ENCODE measurements around the gene SEPTIN2. TPM values are rescaled to one million over a fixed set of nuclear protein-coding genes. Genes with fewer than 3 reads are reported as not detected.
A peak's percentile ranks its signal among the peaks of the same experiment; 100 is the strongest.

Gene SEPTIN2
- total RNA-seq, 4 donors from 2014 or later, result 295 to 372 (median 307) TPM

DNA sequence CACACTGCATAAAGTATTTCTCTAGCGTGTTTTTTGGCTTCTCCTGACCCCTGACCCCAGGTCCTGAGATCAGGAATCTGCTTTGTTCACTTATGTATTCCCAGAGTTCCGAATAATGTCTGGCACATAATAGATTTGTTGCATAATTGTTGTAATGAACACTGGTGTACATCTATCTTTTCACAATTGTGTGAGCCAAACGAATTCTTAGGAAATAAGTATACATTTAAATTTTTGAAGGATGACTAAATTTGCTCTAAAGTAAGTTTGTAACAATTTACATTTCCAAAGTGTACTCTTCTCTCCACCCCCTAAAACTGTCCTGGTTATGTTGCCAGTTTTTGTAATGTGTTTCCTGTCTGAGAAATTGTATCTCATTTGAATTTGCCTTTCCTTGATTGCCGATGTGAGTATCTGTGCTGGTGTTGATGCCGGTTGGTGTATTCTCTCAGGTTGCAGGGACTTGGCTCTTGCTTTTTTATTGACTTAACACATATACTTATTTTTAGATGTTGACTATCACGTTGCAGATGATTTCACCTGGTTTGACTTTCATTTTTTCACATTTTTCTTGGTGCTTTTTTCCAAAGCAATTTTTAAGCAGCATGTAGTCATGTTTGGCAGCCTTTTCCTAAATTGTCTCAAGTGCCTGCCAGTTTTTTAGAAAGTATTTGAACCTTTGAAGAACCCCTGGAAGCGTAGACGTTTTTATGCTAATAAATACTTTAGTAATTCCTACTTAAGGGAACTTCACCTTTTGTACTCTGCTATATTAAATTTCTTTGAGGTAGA, 24.3 kb downstream of the SEPTIN2 start:
- TF ChIP-seq, protein P1, sequence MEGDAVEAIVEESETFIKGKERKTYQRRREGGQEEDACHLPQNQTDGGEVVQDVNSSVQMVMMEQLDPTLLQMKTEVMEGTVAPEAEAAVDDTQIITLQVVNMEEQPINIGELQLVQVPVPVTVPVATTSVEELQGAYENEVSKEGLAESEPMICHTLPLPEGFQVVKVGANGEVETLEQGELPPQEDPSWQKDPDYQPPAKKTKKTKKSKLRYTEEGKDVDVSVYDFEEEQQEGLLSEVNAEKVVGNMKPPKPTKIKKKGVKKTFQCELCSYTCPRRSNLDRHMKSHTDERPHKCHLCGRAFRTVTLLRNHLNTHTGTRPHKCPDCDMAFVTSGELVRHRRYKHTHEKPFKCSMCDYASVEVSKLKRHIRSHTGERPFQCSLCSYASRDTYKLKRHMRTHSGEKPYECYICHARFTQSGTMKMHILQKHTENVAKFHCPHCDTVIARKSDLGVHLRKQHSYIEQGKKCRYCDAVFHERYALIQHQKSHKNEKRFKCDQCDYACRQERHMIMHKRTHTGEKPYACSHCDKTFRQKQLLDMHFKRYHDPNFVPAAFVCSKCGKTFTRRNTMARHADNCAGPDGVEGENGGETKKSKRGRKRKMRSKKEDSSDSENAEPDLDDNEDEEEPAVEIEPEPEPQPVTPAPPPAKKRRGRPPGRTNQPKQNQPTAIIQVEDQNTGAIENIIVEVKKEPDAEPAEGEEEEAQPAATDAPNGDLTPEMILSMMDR (IDR thresholded peaks at IDR 0.05), result no peak
- no peak for DNase-seq (ENCODE audit: low spot score)
- peak; percentile 38 for ATAC-seq (ENCODE audit: low FRiP score)

DNA sequence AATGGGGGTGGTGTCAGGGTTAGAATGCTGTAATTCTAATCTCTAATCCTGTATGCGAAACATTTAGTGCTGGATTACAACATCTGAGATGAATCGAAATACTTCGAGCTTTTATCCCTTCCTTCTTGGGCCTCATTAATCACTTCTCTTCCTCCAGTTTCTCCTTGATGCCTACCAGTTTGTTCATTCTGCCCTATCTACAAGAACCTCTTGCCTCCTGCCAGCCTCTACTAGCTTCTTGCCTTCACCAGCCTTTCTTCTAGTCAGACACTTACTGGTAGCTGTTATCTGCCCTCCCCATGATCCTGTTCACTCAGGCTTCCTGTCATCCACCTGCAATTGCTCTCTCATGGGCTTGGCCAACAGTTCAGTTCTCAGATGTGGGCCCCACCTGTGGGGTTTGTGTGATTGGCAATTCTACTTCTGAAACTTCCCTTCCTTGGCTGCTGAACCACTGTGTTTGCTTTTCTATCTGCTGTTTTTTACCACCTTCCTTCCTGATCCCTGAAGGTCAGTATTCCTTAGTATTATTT, 25.0 kb downstream of the SEPTIN2 start:
- TF ChIP-seq, protein P1 (IDR thresholded peaks at IDR 0.05), result no peak
- DNase-seq (ENCODE audit: low spot score) (no peak), ATAC-seq (ENCODE audit: low FRiP score) (peak; percentile 71)

DNA sequence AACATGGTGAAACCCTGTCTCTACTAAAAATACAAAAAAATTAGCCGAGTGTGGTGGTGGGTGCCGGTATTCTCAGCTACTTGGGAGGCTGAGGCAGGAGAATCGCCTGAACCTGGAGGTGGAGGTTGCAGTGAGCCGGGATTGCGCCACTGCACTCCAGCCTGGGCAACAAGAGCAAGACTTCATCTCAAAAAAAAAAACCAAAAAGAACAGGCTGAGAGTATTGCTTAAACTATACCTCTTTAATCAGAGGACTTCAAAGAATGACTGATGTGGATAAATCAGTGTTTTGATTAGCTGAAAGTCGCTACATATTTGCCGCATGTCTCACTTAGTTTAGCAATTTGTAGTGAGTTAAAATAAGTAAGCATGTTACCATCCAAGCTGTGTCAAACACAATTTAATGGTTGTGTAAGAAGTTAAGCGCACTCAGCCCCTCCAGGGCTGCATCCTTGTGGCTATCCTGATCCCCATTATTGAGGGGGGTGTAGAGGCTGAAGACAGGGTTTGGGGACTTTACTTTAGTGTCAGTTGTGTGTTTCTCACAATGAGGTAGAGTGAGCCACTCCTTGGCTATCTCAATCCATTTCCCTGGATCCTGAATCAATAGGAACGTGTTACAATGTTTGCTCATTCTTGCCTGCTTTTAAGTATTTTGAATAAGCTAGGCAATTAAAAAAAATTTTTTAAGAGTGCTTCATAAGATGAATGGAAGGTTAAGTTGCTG, 29.4 kb downstream of the SEPTIN2 start:
- DNase-seq (ENCODE audit: low spot score) (no peak), ATAC-seq (ENCODE audit: low FRiP score) (no peak)
- TF ChIP-seq, protein P1 (IDR thresholded peaks at IDR 0.05), result no peak

DNA sequence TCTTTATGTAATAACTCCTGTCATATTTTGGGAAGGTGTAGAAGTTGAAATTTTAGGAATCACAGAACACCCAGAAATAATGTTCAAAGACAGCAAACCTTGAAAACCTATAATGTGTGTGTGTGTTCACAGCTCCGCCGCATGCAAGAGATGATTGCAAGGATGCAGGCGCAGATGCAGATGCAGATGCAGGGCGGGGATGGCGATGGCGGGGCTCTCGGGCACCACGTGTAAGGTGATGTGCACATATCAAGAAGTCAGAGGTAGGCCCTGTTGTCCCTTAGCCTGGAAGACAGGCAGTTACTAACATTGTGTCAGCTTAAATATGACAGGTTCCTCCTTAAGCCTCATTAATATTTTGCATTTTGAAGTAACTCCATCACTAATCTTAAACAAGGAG, 34.2 kb downstream of the SEPTIN2 start:
- TF ChIP-seq, protein P1 (IDR thresholded peaks at IDR 0.05), result no peak
- ATAC-seq (ENCODE audit: low FRiP score), result no peak
- DNase-seq (ENCODE audit: low spot score), result no peak

DNA sequence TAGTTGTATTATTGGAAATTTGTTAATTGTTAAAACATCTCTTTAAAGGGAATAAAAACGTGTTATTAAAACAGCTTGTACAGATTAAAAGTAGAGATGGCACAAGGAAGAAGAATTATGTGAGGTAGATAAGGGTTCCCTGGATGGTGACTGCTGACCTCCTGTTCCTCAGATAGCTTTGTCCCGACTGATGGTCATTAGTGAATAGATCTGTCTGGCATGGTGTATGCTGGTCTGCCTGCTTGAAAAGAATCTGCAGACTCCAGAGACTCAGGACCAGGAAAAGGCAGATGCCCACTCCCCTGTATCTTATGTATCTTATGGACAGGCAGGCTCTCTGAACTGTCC, 34.8 kb downstream of the SEPTIN2 start:
- TF ChIP-seq, protein P1 (IDR thresholded peaks at IDR 0.05), result no peak
- no peak for ATAC-seq (ENCODE audit: low FRiP score)
- DNase-seq (ENCODE audit: low spot score), result no peak

DNA sequence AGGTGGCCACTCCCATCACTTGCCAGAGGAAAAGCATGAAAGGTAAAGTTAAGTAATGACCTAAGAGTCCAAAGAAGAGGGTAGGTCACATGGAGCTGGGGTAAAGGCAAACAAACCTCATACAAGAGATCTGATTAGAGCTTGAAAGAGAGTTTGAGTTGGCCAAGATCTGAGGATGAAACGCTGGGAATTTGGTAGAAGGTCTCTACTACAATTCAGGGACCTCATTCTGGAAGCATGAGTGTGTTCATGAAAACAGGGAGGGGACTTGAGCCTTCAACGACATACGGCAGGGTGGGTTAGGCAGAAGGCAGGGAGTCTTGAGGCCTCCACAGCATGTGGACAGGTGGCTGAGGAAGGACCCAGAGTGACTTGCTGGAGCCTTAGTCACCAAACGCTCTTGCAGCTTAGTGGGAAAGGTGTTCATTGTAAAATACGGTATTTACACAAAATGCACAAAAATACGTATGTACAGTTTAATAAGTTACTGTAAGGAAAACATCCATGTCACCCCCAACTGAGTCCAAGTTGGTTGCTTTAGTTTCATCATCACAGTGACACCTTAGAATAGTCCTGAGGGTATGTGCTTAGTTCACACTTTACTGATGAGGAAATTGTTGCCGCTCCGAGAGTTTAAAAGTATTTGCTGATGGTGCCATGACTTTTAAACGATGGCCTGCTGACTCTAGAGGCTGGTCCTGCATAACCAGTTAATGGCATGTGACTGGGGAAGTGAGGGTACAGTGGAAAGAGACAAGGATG, 35.3 kb downstream of the SEPTIN2 start:
- TF ChIP-seq, protein P1 (IDR thresholded peaks at IDR 0.05), result no peak
- DNase-seq (ENCODE audit: low spot score) (no peak), ATAC-seq (ENCODE audit: low FRiP score) (no peak)

Measured in omental fat pad (tissue), 4 donors.